Measurements from ENCODE around the gene TMEM59L.
A peak's percentile ranks its signal among the peaks of the same experiment; 100 is the strongest.
"Not testable (repeated sequence)": the region's sequence is repeated elsewhere in the genome, so short reads cannot be mapped to it uniquely, and the experiment has no call there.

TMEM59L gene

DNA sequence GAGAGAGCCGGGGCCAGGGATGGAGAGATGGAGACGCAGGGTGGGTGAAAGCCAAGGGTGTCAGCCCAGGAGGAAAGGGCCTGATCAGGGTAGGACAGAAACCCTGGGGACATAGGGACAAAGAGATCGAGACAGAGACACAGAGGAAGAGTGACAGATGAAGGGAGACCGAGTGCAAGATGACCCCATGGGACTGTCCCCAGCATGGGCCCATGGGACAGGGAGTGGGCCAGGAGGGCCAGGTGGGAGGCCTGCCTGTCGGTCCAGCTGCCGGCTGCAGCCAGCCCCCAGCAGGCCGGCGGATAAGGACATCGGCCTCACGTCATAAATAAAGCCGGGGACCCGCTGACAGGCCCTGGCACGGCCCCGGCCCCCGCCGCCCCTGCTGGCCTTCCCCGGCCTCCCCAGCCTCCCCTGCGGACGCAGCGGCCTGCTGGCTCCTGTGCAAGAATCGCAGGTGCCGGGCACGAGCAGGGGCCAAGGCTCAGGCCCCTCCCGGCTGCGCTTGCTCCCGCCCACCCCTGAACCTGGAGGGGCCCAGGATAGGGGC is 17.8 kb upstream of the TMEM59L start:
- H3K27ac ChIP-seq (ENCODE audit: low read depth, low read length) = no peak overlapping the region
- H3K27me3 ChIP-seq (ENCODE audit: control insufficient read depth, insufficient read depth, low read length) = peaks cover 20% of the 10 kb centered on the region
- H3K4me1 ChIP-seq (ENCODE audit: control insufficient read depth, insufficient read depth, low read length) = peaks cover 43% of the 10 kb centered on the region
- no peaks in the 10 kb centered on the region for H3K9me3 ChIP-seq (ENCODE audit: control insufficient read depth, insufficient read depth, low read depth, low read length)
- peaks cover 5% of the 10 kb centered on the region for H3K36me3 ChIP-seq (ENCODE audit: control insufficient read depth, insufficient read depth, low read length)
- peak overlapping the region; percentile 38 for H3K9ac ChIP-seq (ENCODE audit: low read length)
- peak overlapping the region; percentile 45 for H3K4me3 ChIP-seq (ENCODE audit: low read depth, low read length)

DNA sequence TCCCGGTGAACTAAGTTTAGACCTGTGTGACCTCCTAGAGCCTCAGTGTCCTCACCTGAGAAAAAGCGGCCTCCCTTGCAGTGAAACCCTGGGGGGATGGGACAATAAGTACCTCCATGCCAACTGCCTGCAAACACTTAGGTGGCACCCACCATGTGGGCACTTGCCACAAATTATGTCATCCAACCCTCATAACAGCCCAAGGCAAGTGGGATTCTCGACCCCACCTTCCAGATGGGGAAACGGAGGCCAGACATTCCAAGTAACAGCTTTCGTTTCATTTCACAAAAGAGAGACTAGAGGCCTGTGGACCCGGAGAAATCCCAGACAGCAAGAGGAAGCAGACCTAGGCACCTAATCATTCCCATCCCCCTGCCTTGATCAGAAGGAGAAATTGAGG is 17.2 kb upstream of the TMEM59L start:
- Histone ChIP-seq H3K4me3 (ENCODE audit: low read depth, low read length) (no peak overlapping the region), H3K9ac (ENCODE audit: low read length) (no peak overlapping the region), H3K4me1 (ENCODE audit: control insufficient read depth, insufficient read depth, low read length) (peaks cover 43% of the 10 kb centered on the region), H3K36me3 (ENCODE audit: control insufficient read depth, insufficient read depth, low read length) (peaks cover 5% of the 10 kb centered on the region), H3K27ac (ENCODE audit: low read depth, low read length) (no peak overlapping the region), H3K9me3 (ENCODE audit: control insufficient read depth, insufficient read depth, low read depth, low read length) (no peaks in the 10 kb centered on the region), H3K27me3 (ENCODE audit: control insufficient read depth, insufficient read depth, low read length) (peaks cover 22% of the 10 kb centered on the region)

DNA sequence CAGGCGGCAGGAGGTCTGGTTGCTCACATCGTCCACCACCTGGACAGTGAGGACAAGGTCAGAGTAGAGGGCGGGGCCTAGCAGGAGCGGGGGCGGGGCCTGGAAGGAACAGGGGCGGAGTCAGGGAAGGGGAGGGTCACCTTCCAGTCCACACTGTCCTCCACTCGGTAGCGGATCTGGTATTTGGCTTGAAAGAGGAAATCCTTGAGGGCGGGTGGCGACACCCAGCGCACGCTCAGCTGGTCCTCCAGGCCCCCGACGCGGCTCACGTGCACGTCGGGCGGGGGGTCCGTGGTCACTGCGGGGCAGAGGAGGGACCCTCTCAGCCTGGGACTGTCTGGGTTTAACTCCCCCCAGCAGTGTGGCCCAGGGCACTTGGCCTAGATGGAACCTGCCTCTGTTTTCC is 15.9 kb upstream of the TMEM59L start:
- H3K27ac ChIP-seq (ENCODE audit: low read depth, low read length) = no peak overlapping the region
- peaks cover 38% of the 10 kb centered on the region for H3K4me1 ChIP-seq (ENCODE audit: control insufficient read depth, insufficient read depth, low read length)
- no peaks in the 10 kb centered on the region; the same call in 1 of the 2 replicates for H3K36me3 ChIP-seq (ENCODE audit: control insufficient read depth, insufficient read depth, low read length)
- peak overlapping the region; percentile 38 for H3K4me3 ChIP-seq (ENCODE audit: low read depth, low read length)
- no peak overlapping the region for H3K9ac ChIP-seq (ENCODE audit: low read length)
- no peaks in the 10 kb centered on the region for H3K9me3 ChIP-seq (ENCODE audit: control insufficient read depth, insufficient read depth, low read depth, low read length)
- H3K27me3 ChIP-seq (ENCODE audit: control insufficient read depth, insufficient read depth, low read length) = peaks cover 32% of the 10 kb centered on the region

DNA sequence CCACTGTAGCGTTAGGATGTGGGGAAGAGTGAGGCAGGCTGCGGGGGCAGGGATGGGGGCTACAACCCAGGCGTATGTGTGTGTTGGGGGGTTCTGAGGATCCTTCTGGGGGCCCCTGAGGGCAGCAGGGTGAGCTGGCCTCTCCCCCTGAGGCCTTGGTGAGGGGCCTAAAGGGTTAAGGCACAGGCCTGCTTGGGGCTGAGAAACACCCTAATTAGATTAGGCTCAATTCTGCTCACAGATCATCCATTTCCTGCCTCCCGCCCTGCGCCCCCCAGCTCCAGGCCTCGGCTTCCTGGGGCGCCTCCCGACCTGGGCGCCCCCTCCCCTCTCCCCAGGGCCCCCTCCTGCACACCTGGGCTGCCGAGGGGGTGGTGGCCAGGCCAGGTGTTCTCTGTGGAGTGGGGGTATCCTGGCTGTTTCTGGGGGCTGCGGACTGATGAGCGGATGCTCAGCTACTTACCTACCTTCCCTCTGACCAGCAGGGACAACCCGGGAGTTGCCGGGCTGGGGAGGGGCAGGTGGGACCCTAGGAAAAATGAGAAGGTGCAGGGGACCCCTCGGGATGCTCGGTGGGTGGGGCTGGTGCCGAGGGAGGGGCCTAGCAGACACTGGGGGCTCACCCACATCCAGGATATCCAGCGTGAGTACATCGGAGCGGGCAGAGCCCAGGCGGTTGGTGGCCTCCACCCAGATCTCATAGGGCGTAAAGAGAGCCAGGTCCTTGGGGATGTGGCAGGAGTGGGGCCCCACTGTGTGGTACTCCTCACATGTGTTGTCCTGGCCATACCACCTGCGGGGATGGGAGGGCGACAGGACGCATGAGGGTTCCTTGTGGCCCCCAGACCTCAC is 14.6 kb upstream of the TMEM59L start:
- Histone ChIP-seq H3K4me1 (ENCODE audit: control insufficient read depth, insufficient read depth, low read length) (peaks cover 36% of the 10 kb centered on the region), H3K9ac (ENCODE audit: low read length) (no peak overlapping the region), H3K27ac (ENCODE audit: low read depth, low read length) (no peak overlapping the region), H3K27me3 (ENCODE audit: control insufficient read depth, insufficient read depth, low read length) (peaks cover 45% of the 10 kb centered on the region), H3K36me3 (ENCODE audit: control insufficient read depth, insufficient read depth, low read length) (no peaks in the 10 kb centered on the region), H3K9me3 (ENCODE audit: control insufficient read depth, insufficient read depth, low read depth, low read length) (no peaks in the 10 kb centered on the region), H3K4me3 (ENCODE audit: low read depth, low read length) (no peak overlapping the region)

- Histone ChIP-seq H3K4me1 (ENCODE audit: control insufficient read depth, insufficient read depth, low read length) (peaks cover 36% of the 10 kb centered on the region), H3K36me3 (ENCODE audit: control insufficient read depth, insufficient read depth, low read length) (no peaks in the 10 kb centered on the region), H3K4me3 (ENCODE audit: low read depth, low read length) (no peak overlapping the region), H3K9ac (ENCODE audit: low read length) (no peak overlapping the region), H3K27me3 (ENCODE audit: control insufficient read depth, insufficient read depth, low read length) (peaks cover 59% of the 10 kb centered on the region), H3K9me3 (ENCODE audit: control insufficient read depth, insufficient read depth, low read depth, low read length) (no peaks in the 10 kb centered on the region), H3K27ac (ENCODE audit: low read depth, low read length) (no peak overlapping the region)
Measured at GRCh38 chr19:18599485-18599884, 13.2 kb upstream of the TMEM59L start.

DNA sequence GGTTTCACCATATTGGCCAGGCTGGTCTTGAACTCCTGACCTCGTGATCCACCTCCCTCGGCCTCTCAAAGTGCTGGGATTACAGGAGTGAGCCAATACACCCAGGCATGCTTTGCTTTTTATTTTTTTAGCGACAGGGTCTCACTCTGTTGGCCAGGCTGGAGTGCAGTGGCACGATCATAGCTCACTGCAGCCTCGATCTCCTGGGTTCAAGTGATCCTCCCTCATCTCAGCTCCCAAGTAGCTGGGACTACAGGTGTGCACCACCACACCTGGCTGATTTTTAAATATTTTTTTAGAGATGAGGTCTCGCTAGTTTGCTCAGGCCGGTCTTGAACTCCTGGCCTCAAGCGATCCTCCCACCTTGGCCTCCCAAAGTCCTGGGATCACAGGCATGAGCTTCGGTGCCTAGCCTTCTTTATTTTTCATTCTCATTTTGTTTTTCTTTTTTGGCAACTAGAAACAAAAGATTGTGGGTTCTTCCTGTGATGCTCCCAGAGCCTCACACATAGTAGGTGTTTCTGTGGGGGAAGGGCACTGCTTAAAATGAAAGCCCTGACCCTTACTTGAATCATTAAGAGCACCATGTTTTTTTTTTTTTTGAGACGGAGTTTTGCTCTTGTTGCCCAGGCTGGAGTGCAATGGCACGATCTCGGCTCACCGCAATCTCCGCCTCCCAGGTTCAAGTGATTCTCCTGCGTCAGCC is 11.8 kb upstream of the TMEM59L start:
- H3K27ac ChIP-seq (ENCODE audit: low read depth, low read length); H3K4me3 ChIP-seq (ENCODE audit: low read depth, low read length); H3K9me3 ChIP-seq (ENCODE audit: control insufficient read depth, insufficient read depth, low read depth, low read length); H3K36me3 ChIP-seq (ENCODE audit: control insufficient read depth, insufficient read depth, low read length); H3K9ac ChIP-seq (ENCODE audit: low read length): not testable (repeated sequence)
- peaks cover 67% of the 10 kb centered on the region for H3K27me3 ChIP-seq (ENCODE audit: control insufficient read depth, insufficient read depth, low read length)
- peaks cover 38% of the 10 kb centered on the region for H3K4me1 ChIP-seq (ENCODE audit: control insufficient read depth, insufficient read depth, low read length)

DNA sequence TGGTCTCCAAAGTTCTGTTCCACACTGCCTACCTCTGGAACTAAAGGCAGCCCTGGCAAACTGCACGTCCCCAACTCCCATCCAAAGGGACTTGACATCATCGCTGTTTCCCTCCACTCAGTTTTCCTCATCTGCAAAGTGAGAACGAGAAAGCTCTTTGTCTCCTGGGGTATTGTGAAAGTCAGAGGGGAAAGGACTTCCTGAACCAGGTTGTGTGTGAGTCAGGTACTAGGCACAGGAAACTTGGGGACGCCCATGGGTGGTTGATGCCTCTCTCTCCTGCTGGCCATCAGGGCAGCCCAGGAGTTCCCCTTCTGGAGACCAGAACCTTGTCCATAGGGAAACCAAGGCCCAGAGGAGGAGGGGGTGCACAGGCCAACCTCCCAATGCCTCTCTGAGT is 10.8 kb upstream of the TMEM59L start:
- Histone ChIP-seq H3K9ac (ENCODE audit: low read length) (no peak overlapping the region), H3K4me3 (ENCODE audit: low read depth, low read length) (no peak overlapping the region), H3K9me3 (ENCODE audit: control insufficient read depth, insufficient read depth, low read depth, low read length) (no peaks in the 10 kb centered on the region), H3K27ac (ENCODE audit: low read depth, low read length) (no peak overlapping the region), H3K4me1 (ENCODE audit: control insufficient read depth, insufficient read depth, low read length) (peaks cover 32% of the 10 kb centered on the region), H3K36me3 (ENCODE audit: control insufficient read depth, insufficient read depth, low read length) (no peaks in the 10 kb centered on the region), H3K27me3 (ENCODE audit: control insufficient read depth, insufficient read depth, low read length) (peaks cover 74% of the 10 kb centered on the region)

GRCh38 chr19:18603255-18603957 is 9.3 kb upstream of the TMEM59L start:
- Histone ChIP-seq H3K4me1 (ENCODE audit: control insufficient read depth, insufficient read depth, low read length) (peaks cover 35% of the 10 kb centered on the region), H3K36me3 (ENCODE audit: control insufficient read depth, insufficient read depth, low read length) (no peaks in the 10 kb centered on the region), H3K4me3 (ENCODE audit: low read depth, low read length) (peak overlapping the region; percentile 58), H3K9me3 (ENCODE audit: control insufficient read depth, insufficient read depth, low read depth, low read length) (no peaks in the 10 kb centered on the region), H3K27ac (ENCODE audit: low read depth, low read length) (no peak overlapping the region), H3K9ac (ENCODE audit: low read length) (peak overlapping the region; percentile 35), H3K27me3 (ENCODE audit: control insufficient read depth, insufficient read depth, low read length) (peaks cover 88% of the 10 kb centered on the region)

DNA sequence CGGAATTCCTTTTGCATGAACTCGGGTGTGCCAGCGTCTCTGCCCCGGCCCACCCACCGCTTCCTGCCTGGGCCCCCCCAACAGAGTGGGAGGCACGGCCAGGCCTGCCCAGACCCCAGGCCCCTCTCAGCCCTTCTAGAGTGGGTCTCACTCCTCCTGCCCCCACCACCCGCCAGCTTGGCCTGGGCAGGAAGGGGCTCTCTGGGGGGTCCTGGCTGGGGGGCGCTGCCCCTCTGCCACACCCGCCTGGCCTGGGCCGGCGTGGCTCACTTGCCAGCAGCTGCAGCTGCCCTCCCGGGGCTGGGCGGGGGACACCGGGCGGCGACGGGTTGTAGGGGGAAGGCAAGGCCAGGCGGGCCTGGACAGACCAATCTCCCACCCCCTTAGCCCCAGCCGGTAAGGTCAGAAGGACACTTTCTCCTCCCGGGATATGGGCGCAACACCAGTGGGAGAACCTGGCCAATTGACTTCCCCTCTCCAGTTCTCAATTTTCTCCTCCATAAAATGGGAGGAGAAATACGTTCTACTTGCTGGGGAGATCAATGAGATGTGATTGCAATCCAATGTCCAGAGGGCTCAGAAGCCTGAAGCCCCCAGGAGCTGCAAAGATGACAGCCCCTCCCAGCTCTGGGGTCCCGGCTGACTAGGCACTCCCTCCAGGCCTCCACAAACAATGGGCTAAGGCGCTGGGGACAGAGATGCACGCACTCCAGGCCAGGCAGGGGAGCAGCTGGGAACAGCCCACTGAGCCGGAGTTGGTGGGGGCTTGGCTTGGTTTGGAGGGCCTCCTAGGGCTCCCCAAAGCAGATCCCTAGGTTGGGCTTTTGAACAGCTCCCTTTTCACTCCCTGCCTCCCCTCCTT is 8.5 kb upstream of the TMEM59L start:
- H3K27ac ChIP-seq (ENCODE audit: low read depth, low read length) = no peak overlapping the region
- H3K36me3 ChIP-seq (ENCODE audit: control insufficient read depth, insufficient read depth, low read length) = no peaks in the 10 kb centered on the region
- peaks cover 35% of the 10 kb centered on the region for H3K4me1 ChIP-seq (ENCODE audit: control insufficient read depth, insufficient read depth, low read length)
- H3K9ac ChIP-seq (ENCODE audit: low read length) = no peak overlapping the region
- H3K27me3 ChIP-seq (ENCODE audit: control insufficient read depth, insufficient read depth, low read length) = peaks cover 89% of the 10 kb centered on the region
- H3K4me3 ChIP-seq (ENCODE audit: low read depth, low read length) = peak overlapping the region; percentile 43
- H3K9me3 ChIP-seq (ENCODE audit: control insufficient read depth, insufficient read depth, low read depth, low read length) = no peaks in the 10 kb centered on the region

- H3K4me3 ChIP-seq (ENCODE audit: low read depth, low read length) = no peak overlapping the region
- no peaks in the 10 kb centered on the region for H3K36me3 ChIP-seq (ENCODE audit: control insufficient read depth, insufficient read depth, low read length)
- H3K27me3 ChIP-seq (ENCODE audit: control insufficient read depth, insufficient read depth, low read length) = peaks cover 89% of the 10 kb centered on the region
- H3K27ac ChIP-seq (ENCODE audit: low read depth, low read length) = no peak overlapping the region
- peaks cover 41% of the 10 kb centered on the region for H3K4me1 ChIP-seq (ENCODE audit: control insufficient read depth, insufficient read depth, low read length)
- H3K9ac ChIP-seq (ENCODE audit: low read length) = no peak overlapping the region
- no peaks in the 10 kb centered on the region for H3K9me3 ChIP-seq (ENCODE audit: control insufficient read depth, insufficient read depth, low read depth, low read length)
Measured at GRCh38 chr19:18604820-18605159, 7.9 kb upstream of the TMEM59L start.
